Fibroblast of mammary gland (primary cell): ENCODE data around the gene ADIPOR1.

Experiments
- DNase-seq: peaks from one replicate; pipeline ENCODE4 v3.0.0-alpha.2; 2010; ENCODE audit warnings: low read depth
- H3K4me3 ChIP-seq: 2 replicates; pipeline ENCODE4 v1.5.1; 2011; ENCODE audit warnings: low read depth, mild to moderate bottlenecking, low read length, moderate library complexity; ENCODE audit not compliant: control insufficient read depth
- TF ChIP-seq, protein P1 (sequence below): conservative IDR thresholded peaks from 2 replicates; pipeline ENCODE4 v1.5.1; 2011; ENCODE audit warnings: low read depth, low read length, inconsistent platforms; ENCODE audit not compliant: control insufficient read depth, insufficient read depth

The ADIPOR1 gene

GRCh38 chr1:202952099-202952498 lies 6.0 kb downstream of the ADIPOR1 start:
- DNase-seq = no peak
- no peak overlapping the region for H3K4me3 ChIP-seq
- TF ChIP-seq, protein P1, sequence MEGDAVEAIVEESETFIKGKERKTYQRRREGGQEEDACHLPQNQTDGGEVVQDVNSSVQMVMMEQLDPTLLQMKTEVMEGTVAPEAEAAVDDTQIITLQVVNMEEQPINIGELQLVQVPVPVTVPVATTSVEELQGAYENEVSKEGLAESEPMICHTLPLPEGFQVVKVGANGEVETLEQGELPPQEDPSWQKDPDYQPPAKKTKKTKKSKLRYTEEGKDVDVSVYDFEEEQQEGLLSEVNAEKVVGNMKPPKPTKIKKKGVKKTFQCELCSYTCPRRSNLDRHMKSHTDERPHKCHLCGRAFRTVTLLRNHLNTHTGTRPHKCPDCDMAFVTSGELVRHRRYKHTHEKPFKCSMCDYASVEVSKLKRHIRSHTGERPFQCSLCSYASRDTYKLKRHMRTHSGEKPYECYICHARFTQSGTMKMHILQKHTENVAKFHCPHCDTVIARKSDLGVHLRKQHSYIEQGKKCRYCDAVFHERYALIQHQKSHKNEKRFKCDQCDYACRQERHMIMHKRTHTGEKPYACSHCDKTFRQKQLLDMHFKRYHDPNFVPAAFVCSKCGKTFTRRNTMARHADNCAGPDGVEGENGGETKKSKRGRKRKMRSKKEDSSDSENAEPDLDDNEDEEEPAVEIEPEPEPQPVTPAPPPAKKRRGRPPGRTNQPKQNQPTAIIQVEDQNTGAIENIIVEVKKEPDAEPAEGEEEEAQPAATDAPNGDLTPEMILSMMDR = no peak

- DNase-seq = no peak
- TF ChIP-seq, protein P1 = no peak
- no peak overlapping the region for H3K4me3 ChIP-seq
Observed at GRCh38 chr1:202951437-202951836, 6.7 kb downstream of the ADIPOR1 start.

- no peak for DNase-seq
- TF ChIP-seq, protein P1 = no peak
- H3K4me3 ChIP-seq = no peak overlapping the region
Observed at GRCh38 chr1:202945483-202945882, 12.6 kb downstream of the ADIPOR1 start.

DNA sequence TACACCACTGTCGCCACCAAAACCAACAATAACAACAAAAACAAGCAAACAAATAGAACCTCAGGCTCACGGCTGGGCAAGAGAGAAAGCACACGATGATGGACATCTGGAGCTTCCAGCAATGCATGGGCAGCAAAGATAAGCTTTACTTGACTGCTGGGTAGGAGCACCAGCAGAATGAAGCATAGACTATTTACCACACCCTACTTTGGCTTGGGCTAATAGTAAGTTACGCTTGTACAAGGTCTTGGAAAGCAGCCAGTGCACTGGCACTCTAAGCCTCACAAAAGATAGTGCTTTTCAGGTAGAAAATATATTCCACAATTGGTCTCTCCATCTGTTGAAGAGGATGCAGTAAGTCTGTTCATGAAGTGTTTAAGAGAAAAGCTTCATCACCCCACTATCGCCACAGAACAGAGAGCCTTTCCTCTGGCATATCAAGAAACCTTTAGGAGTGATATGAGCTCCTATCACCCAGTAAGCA lies 13.6 kb downstream of the ADIPOR1 start:
- H3K4me3 ChIP-seq = no peak overlapping the region
- no peak for DNase-seq
- TF ChIP-seq, protein P1 = no peak

- no peak for DNase-seq
- no peak overlapping the region for H3K4me3 ChIP-seq
- TF ChIP-seq, protein P1 = no peak
Observed at GRCh38 chr1:202942426-202942825, 15.7 kb downstream of the ADIPOR1 start.

GRCh38 chr1:202941372-202941771 lies 16.7 kb downstream of the ADIPOR1 start:
- DNase-seq = no peak
- TF ChIP-seq, protein P1 = no peak
- no peak overlapping the region for H3K4me3 ChIP-seq

GRCh38 chr1:202940561-202940960 lies 17.6 kb downstream of the ADIPOR1 start:
- no peak for DNase-seq
- H3K4me3 ChIP-seq = no peak overlapping the region
- TF ChIP-seq, protein P1 = no peak
